Stimulated activated CD4-positive, alpha-beta T cell treated with anti-CD3 and anti-CD28 coated beads, Interleukin-15, amount 100 ng/mL, for 24 hours (primary cell): Measurements from ENCODE around the gene CAD.

ENCODE experiments used
- DNase-seq: peaks from one replicate; pipeline ENCODE4 v3.0.0-alpha.2; 2020

The CAD gene

GRCh38 chr2:27231921-27232320 is 14.8 kb downstream of the CAD start:
- no peak for DNase-seq

GRCh38 chr2:27233341-27233740 is 16.2 kb downstream of the CAD start:
- no peak for DNase-seq

- no peak for DNase-seq
Observed at GRCh38 chr2:27236136-27236535, 19.0 kb downstream of the CAD start.

- no peak for DNase-seq
Observed at GRCh38 chr2:27236626-27237025, 19.5 kb downstream of the CAD start.

- DNase-seq: no peak
Observed at GRCh38 chr2:27237341-27237945, 20.3 kb downstream of the CAD start.

- DNase-seq: no peak
Observed at GRCh38 chr2:27238976-27239375, 21.8 kb downstream of the CAD start.

- no peak for DNase-seq
Observed at GRCh38 chr2:27240406-27240805, 23.2 kb downstream of the CAD start.

GRCh38 chr2:27241761-27242613 is 24.8 kb downstream of the CAD start:
- no peak for DNase-seq

GRCh38 chr2:27242614-27242951 is 25.4 kb downstream of the CAD start:
- DNase-seq: no peak

- DNase-seq: no peak
Observed at GRCh38 chr2:27243391-27244130, 26.4 kb downstream of the CAD start.

GRCh38 chr2:27245116-27245515 is 27.9 kb downstream of the CAD start:
- DNase-seq: no peak

GRCh38 chr2:27245626-27246025 is 28.5 kb downstream of the CAD start:
- DNase-seq: no peak

GRCh38 chr2:27247893-27248292 is 30.7 kb downstream of the CAD start:
- DNase-seq: no peak

- no peak for DNase-seq
Observed at GRCh38 chr2:27249159-27249890, 32.2 kb downstream of the CAD start.

- DNase-seq: peak; percentile 72
Observed at GRCh38 chr2:27249891-27250651, 32.9 kb downstream of the CAD start.

GRCh38 chr2:27250652-27251379 is 33.6 kb downstream of the CAD start:
- no peak for DNase-seq

- DNase-seq: no peak
Observed at GRCh38 chr2:27251766-27252165, 34.6 kb downstream of the CAD start.

GRCh38 chr2:27255187-27255586 is 38.0 kb downstream of the CAD start:
- DNase-seq: no peak

- no peak for DNase-seq
Observed at GRCh38 chr2:27255660-27256059, 38.5 kb downstream of the CAD start.

GRCh38 chr2:27256855-27257454 is 39.8 kb downstream of the CAD start:
- no peak for DNase-seq

GRCh38 chr2:27258051-27258450 is 40.9 kb downstream of the CAD start:
- DNase-seq: no peak
